ENCODE data around the gene PILRB. TPM values are rescaled to one million over a fixed set of nuclear protein-coding genes. Genes with fewer than 3 reads are reported as not detected.

Gene PILRB
- total RNA-seq, 1 experiment from 2014 or later: 56.2 TPM

GRCh38 chr7:100370303-100370702 is 12.4 kb downstream of the PILRB start:
- no peak for TF ChIP-seq CTCF (IDR thresholded peaks at IDR 0.05; ENCODE audit: unreplicated experiment)
- DNase-seq (ENCODE audit: unreplicated experiment): no peak
- no peak overlapping the region for H3K27ac Mint-ChIP-seq (ENCODE audit: low read depth, unreplicated experiment)
- H3K4me1 Mint-ChIP-seq (ENCODE audit: insufficient read depth, unreplicated experiment): no peaks in the 10 kb centered on the region
- peaks cover 7% of the 10 kb centered on the region for H3K36me3 Mint-ChIP-seq (ENCODE audit: insufficient read depth, unreplicated experiment)
- no TSS peak for BruUV-seq (replicated peaks)
- no peak overlapping the region for H3K4me3 Mint-ChIP-seq (ENCODE audit: unreplicated experiment)
- intact Hi-C loops (cut with micrococcal nuclease): no loop called here
- H3K9me3 Mint-ChIP-seq (ENCODE audit: unreplicated experiment): no peaks in the 10 kb centered on the region
- ChIA-PET CTCF (no interaction called here), POLR2A (interaction anchor here (1.1 kb wide), 1 partner anchor 37 kb away, joined by 3 read pairs; no protein-coding TSS in a partner anchor)
- H3K27me3 Mint-ChIP-seq (ENCODE audit: insufficient read depth, unreplicated experiment): no peaks in the 10 kb centered on the region

GRCh38 chr7:100370746-100371145 is 12.8 kb downstream of the PILRB start:
- intact Hi-C loops (cut with micrococcal nuclease): no loop called here
- Mint-ChIP-seq H3K4me3 (ENCODE audit: unreplicated experiment) (no peak overlapping the region), H3K9me3 (ENCODE audit: unreplicated experiment) (no peaks in the 10 kb centered on the region), H3K36me3 (ENCODE audit: insufficient read depth, unreplicated experiment) (peaks cover 7% of the 10 kb centered on the region), H3K4me1 (ENCODE audit: insufficient read depth, unreplicated experiment) (no peaks in the 10 kb centered on the region), H3K27me3 (ENCODE audit: insufficient read depth, unreplicated experiment) (no peaks in the 10 kb centered on the region), H3K27ac (ENCODE audit: low read depth, unreplicated experiment) (no peak overlapping the region)
- TF ChIP-seq CTCF (IDR thresholded peaks at IDR 0.05; ENCODE audit: unreplicated experiment): no peak
- CTCF ChIA-PET: no interaction called here
- DNase-seq (ENCODE audit: unreplicated experiment): no peak
- POLR2A ChIA-PET: interaction anchor here (1.1 kb wide), 1 partner anchor 36 kb away, joined by 3 read pairs; no protein-coding TSS in a partner anchor
- BruUV-seq (replicated peaks): no TSS peak

GRCh38 chr7:100371561-100372171 is 13.7 kb downstream of the PILRB start:
- Mint-ChIP-seq H3K27me3 (ENCODE audit: insufficient read depth, unreplicated experiment) (no peaks in the 10 kb centered on the region), H3K36me3 (ENCODE audit: insufficient read depth, unreplicated experiment) (peaks cover 7% of the 10 kb centered on the region), H3K9me3 (ENCODE audit: unreplicated experiment) (no peaks in the 10 kb centered on the region), H3K27ac (ENCODE audit: low read depth, unreplicated experiment) (no peak overlapping the region), H3K4me3 (ENCODE audit: unreplicated experiment) (no peak overlapping the region), H3K4me1 (ENCODE audit: insufficient read depth, unreplicated experiment) (no peaks in the 10 kb centered on the region)
- TF ChIP-seq CTCF (IDR thresholded peaks at IDR 0.05; ENCODE audit: unreplicated experiment): no peak
- CTCF ChIA-PET: interaction anchor here (0.8 kb wide), 1 partner anchor 36 kb away, joined by 3 read pairs; no protein-coding TSS in a partner anchor
- POLR2A ChIA-PET: interaction anchor here (0.5 kb wide), 1 partner anchor 57 kb away, joined by 3 read pairs; no protein-coding TSS in a partner anchor
- DNase-seq (ENCODE audit: unreplicated experiment): no peak
- BruUV-seq (replicated peaks): no TSS peak
- intact Hi-C loops (cut with micrococcal nuclease): no loop called here

DNA sequence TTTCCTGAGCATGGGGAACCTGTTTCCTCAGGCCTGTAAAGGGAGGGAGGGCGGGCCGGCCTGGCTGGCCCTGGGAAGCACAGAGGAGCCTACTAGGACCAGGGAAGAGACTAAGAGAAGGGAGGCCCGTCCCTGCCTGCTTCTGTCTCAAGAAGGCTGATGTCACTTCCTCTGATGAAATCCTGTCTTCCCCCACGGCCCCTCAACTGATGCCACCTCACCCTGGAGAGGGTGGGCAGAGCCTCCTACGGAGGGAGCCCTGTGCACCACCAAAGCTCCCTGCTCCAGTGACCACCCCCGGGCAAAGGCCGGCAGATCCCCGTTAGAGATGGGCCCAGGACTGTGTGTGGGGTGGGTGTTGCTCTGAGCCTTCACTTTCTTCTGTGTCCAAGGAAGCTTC is 14.3 kb downstream of the PILRB start:
- CTCF ChIA-PET: interaction anchor here (0.8 kb wide), 1 partner anchor 36 kb away, joined by 3 read pairs; no protein-coding TSS in a partner anchor
- H3K27ac Mint-ChIP-seq (ENCODE audit: low read depth, unreplicated experiment): no peak overlapping the region

More for the DNA sequence above, 14.3 kb downstream of the PILRB start:
- intact Hi-C loops (cut with micrococcal nuclease): no loop called here
- no peak for DNase-seq (ENCODE audit: unreplicated experiment)
- BruUV-seq (replicated peaks): no TSS peak
- H3K36me3 Mint-ChIP-seq (ENCODE audit: insufficient read depth, unreplicated experiment): peaks cover 7% of the 10 kb centered on the region
- H3K9me3 Mint-ChIP-seq (ENCODE audit: unreplicated experiment): no peaks in the 10 kb centered on the region
- no peak overlapping the region for H3K4me3 Mint-ChIP-seq (ENCODE audit: unreplicated experiment)
- no peaks in the 10 kb centered on the region for H3K27me3 Mint-ChIP-seq (ENCODE audit: insufficient read depth, unreplicated experiment)
- no peaks in the 10 kb centered on the region for H3K4me1 Mint-ChIP-seq (ENCODE audit: insufficient read depth, unreplicated experiment)
- no peak for TF ChIP-seq CTCF (IDR thresholded peaks at IDR 0.05; ENCODE audit: unreplicated experiment)
- POLR2A ChIA-PET: no interaction called here
